Effector memory CD8-positive, alpha-beta T cell (primary cell): ENCODE measurements around the gene CXCL3.
A peak's percentile ranks its signal among the peaks of the same experiment; 100 is the strongest.

Experiments
- ATAC-seq: fragments of 150-1000 bp; cut with Tn5 transposase; replicated peaks from 2 replicates; pipeline ENCODE4 v1.10.0; 2021; ENCODE audit warnings: mild to moderate bottlenecking, moderate library complexity
- DNase-seq, 3 experiments: peaks; one replicate each; pipeline ENCODE4 v3.0.0; 2021
- H3K27ac Mint-ChIP-seq, 2 donors: one replicate each; pipeline ENCODE4 v1.8.0; 2022; ENCODE audit warnings: mild to moderate bottlenecking in 2 of 2, mixed read lengths in 2 of 2, moderate library complexity in 2 of 2
- H3K27me3 Mint-ChIP-seq, 2 donors: one replicate each; pipeline ENCODE4 v1.8.0; 2022; ENCODE audit warnings: mixed read lengths in 2 of 2
- H3K36me3 Mint-ChIP-seq: one replicate; pipeline ENCODE4 v1.8.0; 2022; ENCODE audit warnings: mild to moderate bottlenecking, moderate library complexity, mixed read lengths; ENCODE audit not compliant: insufficient read depth
- H3K4me1 Mint-ChIP-seq, 2 donors: one replicate each; pipeline ENCODE4 v1.8.0; 2022; ENCODE audit warnings: low read depth in 2 of 2, mixed read lengths in 2 of 2
- H3K4me3 Mint-ChIP-seq, 2 donors: one replicate each; pipeline ENCODE4 v1.8.0; 2022; ENCODE audit warnings: mild to moderate bottlenecking in 2 of 2, mixed read lengths in 2 of 2, moderate library complexity in 2 of 2
- H3K9me3 Mint-ChIP-seq, 2 donors: one replicate each; pipeline ENCODE4 v1.8.0; 2022; ENCODE audit warnings: mixed read lengths in 2 of 2

The CXCL3 gene

DNA sequence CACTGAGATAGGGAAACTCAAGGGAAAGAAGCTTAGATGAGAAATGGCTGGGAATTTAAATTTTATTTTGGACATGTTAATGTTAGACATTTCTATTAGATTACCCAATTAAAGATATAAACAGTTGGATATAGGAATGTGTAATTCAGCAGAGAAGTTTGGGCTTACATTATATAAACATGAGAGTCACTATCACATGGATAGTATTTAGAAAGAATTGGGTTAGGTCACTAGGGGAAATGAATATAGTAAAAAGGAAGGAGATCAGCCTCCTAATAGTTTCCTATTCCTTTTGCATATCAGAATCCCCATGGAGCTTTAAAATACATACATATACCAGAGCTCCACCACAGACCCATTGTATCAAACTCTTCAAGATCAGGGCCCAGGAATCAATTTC lies 20.4 kb downstream of the CXCL3 start:
- H3K4me1 Mint-ChIP-seq, result no peaks in the 10 kb centered on the region
- H3K27me3 Mint-ChIP-seq, result no peaks in the 10 kb centered on the region
- H3K4me3 Mint-ChIP-seq, result no peak overlapping the region
- H3K27ac Mint-ChIP-seq, result peak overlapping the region in 1 of 2 donors; percentile 33
- peaks cover 3 to 6% of the 10 kb centered on the region in 2 donors for H3K9me3 Mint-ChIP-seq
- DNase-seq (no peak), ATAC-seq (no peak)
- H3K36me3 Mint-ChIP-seq, result no peaks in the 10 kb centered on the region

- peak overlapping the region in 1 of 2 donors; percentile 12 for H3K27ac Mint-ChIP-seq
- H3K36me3 Mint-ChIP-seq, result no peaks in the 10 kb centered on the region
- H3K4me1 Mint-ChIP-seq, result no peaks in the 10 kb centered on the region
- H3K27me3 Mint-ChIP-seq, result no peaks in the 10 kb centered on the region
- H3K9me3 Mint-ChIP-seq, result peaks cover 3 to 6% of the 10 kb centered on the region in 2 donors
- ATAC-seq (peak; percentile 35), DNase-seq (no peak)
- H3K4me3 Mint-ChIP-seq, result no peak overlapping the region
Measured at GRCh38 chr4:74016068-74016467, 22.4 kb downstream of the CXCL3 start.

DNA sequence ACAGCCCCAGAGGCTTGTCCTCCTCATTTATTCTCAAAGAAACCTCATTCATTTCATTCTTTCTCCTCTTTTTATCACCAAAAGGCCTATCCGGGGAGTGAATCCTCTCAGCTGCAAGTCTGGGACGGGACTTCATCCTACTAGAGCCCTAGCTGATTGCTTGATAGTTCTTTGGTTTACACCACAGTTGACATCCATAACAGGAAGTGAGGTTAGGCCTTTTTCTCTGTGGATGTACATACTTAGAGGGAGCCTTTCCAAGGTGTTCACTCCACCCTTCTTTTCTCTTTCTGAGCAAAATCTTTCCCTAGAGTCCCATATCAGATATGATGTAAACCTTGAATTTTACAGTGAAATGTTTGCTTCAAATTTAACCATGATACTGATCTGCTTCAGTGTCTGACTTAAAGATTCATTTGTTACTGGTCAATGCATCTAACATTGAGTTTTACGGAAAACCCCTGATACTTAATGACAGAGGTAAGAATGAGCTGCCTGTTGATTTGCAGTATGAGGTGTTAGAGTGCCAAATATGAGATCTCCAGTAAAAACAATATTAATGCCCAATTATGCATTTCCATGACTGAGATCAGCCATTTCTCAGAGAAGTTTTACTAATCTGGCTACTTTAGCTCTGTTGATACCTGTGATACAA lies 23.2 kb downstream of the CXCL3 start:
- Mint-ChIP-seq H3K9me3 (peaks cover 3 to 6% of the 10 kb centered on the region in 2 donors), H3K27ac (no peak overlapping the region), H3K4me3 (no peak overlapping the region), H3K36me3 (no peaks in the 10 kb centered on the region), H3K27me3 (no peaks in the 10 kb centered on the region), H3K4me1 (no peaks in the 10 kb centered on the region)
- DNase-seq, result no peak
- no peak for ATAC-seq

- Mint-ChIP-seq H3K9me3 (peaks cover 3 to 6% of the 10 kb centered on the region in 2 donors), H3K36me3 (no peaks in the 10 kb centered on the region), H3K4me3 (no peak overlapping the region), H3K4me1 (no peaks in the 10 kb centered on the region), H3K27me3 (no peaks in the 10 kb centered on the region), H3K27ac (no peak overlapping the region)
- no peak for ATAC-seq
- no peak for DNase-seq
Measured at GRCh38 chr4:74014332-74014731, 24.2 kb downstream of the CXCL3 start.

DNA sequence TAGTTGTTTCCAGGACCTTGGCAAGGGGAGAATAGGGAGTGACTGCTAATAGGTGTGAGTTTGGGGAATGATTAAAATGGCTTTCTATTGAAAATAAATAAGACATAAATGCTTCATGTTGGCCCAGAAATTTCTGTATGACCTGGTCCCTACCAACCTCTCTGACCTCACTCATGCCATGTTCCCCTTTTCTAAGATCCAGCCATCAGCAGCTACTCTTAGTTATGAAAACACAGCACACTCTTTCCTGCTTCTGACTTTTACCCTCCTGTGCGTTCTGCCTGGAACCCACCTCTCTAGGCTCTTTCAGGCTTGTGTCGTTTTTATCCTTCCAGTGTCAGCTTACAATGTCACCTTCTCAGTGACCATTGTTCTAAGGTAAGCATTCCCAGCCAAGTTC lies 25.2 kb downstream of the CXCL3 start:
- Mint-ChIP-seq H3K27me3 (no peaks in the 10 kb centered on the region), H3K27ac (no peak overlapping the region), H3K9me3 (peaks cover 3 to 6% of the 10 kb centered on the region in 2 donors), H3K4me3 (no peak overlapping the region), H3K36me3 (no peaks in the 10 kb centered on the region), H3K4me1 (no peaks in the 10 kb centered on the region)
- DNase-seq (no peak), ATAC-seq (no peak)

GRCh38 chr4:74012130-74012529 lies 26.4 kb downstream of the CXCL3 start:
- Mint-ChIP-seq H3K27me3 (no peaks in the 10 kb centered on the region), H3K27ac (no peak overlapping the region), H3K4me3 (no peak overlapping the region), H3K4me1 (no peaks in the 10 kb centered on the region), H3K36me3 (no peaks in the 10 kb centered on the region), H3K9me3 (peaks cover 3 to 6% of the 10 kb centered on the region in 2 donors)
- ATAC-seq (no peak), DNase-seq (no peak)

DNA sequence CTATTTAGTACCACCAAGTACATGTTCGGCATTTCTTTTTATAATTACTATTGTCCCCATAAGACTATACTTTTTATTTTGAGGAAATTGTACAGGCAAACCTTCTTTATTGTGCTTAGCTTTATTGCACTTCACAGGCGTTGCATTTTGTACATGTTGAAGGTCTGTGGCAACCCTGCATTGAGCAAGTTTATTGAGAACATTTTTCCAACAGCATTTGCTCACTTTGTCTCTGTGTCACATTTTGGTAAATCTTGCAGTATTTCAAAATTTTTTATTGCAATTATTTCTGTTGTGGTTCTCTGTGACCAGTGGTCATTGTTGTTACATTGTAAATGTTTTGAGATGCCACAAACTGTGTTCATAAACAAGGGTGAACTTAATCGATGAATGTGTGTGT lies 29.2 kb downstream of the CXCL3 start:
- ATAC-seq, result no peak
- no peaks in the 10 kb centered on the region for H3K36me3 Mint-ChIP-seq
- H3K27me3 Mint-ChIP-seq, result no peaks in the 10 kb centered on the region
- H3K27ac Mint-ChIP-seq, result no peak overlapping the region
- DNase-seq, result no peak
- no peaks in the 10 kb centered on the region for H3K4me1 Mint-ChIP-seq
- H3K9me3 Mint-ChIP-seq, result no peaks in the 10 kb centered on the region
- no peak overlapping the region for H3K4me3 Mint-ChIP-seq

GRCh38 chr4:74006009-74006476 lies 32.4 kb downstream of the CXCL3 start:
- H3K36me3 Mint-ChIP-seq, result no peaks in the 10 kb centered on the region
- no peaks in the 10 kb centered on the region for H3K4me1 Mint-ChIP-seq
- DNase-seq (no peak), ATAC-seq (no peak)
- H3K27me3 Mint-ChIP-seq, result no peaks in the 10 kb centered on the region
- no peak overlapping the region for H3K4me3 Mint-ChIP-seq
- no peak overlapping the region for H3K27ac Mint-ChIP-seq
- no peaks in the 10 kb centered on the region for H3K9me3 Mint-ChIP-seq

DNA sequence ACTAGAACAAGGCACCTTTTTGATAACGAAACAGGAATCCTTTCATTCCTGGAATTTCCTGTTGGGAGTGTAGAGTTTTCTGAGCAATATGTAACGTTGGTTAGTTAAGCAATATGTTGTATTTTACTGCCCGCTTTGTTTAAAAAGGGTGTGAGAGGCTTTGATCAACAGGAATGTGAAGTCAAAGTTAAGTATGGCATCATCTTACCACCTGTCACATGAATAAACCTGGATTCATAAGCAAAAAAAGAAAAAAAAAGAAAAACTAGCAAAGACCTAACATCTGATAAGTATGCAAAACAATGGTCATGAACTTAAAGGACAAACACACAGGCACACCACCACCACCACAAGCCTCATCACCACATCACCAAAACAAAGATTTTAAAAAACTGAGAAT lies 33.0 kb downstream of the CXCL3 start:
- H3K9me3 Mint-ChIP-seq, result no peaks in the 10 kb centered on the region
- no peaks in the 10 kb centered on the region for H3K4me1 Mint-ChIP-seq
- H3K27ac Mint-ChIP-seq, result no peak overlapping the region
- H3K4me3 Mint-ChIP-seq, result no peak overlapping the region
- DNase-seq (no peak), ATAC-seq (no peak)
- H3K27me3 Mint-ChIP-seq, result no peaks in the 10 kb centered on the region
- H3K36me3 Mint-ChIP-seq, result no peaks in the 10 kb centered on the region

DNA sequence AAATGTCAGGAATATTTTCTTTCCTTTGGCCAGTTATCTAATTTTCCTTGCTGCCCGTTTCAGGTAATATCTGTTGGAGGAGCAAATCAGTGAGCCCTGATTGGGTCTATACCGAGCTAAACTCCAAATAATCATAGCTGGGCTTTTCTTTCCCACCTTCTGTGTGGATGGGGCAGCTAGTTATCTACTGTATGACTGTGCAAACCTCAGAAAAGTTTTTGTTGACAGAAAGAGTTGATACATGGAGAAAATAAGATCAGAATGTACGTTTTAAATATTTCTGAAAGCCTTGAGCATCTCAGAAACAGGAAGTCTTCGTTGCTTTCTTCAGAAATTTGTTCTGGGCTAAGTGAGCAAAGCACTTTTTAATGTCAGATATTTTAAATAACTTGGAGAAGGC lies 33.8 kb downstream of the CXCL3 start:
- no peaks in the 10 kb centered on the region for H3K27me3 Mint-ChIP-seq
- H3K4me3 Mint-ChIP-seq, result no peak overlapping the region
- H3K4me1 Mint-ChIP-seq, result no peaks in the 10 kb centered on the region
- no peaks in the 10 kb centered on the region for H3K36me3 Mint-ChIP-seq
- H3K9me3 Mint-ChIP-seq, result peaks cover 0 to 2% of the 10 kb centered on the region in 2 donors
- no peak overlapping the region for H3K27ac Mint-ChIP-seq
- ATAC-seq (no peak), DNase-seq (no peak)

DNA sequence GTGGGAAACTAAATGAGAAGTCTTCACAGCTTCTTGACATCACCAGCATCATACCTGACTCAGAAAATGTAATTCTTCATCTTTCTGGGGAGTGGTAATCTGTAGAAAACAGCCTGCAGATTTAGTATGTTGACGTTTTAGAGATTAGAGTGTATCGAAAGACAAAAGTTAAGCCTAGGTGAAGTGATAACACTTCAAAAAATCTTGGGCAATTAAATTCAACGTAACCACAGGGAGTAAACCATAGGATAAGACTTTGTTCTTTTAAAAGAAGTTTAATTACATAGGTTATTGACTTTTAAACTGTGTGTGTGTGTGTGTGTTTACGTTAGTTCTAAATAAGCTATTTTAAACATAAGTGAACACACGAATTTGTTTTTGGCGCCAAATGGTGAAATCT lies 38.2 kb downstream of the CXCL3 start:
- H3K27me3 Mint-ChIP-seq, result peaks cover 0 to 11% of the 10 kb centered on the region in 2 donors
- no peaks in the 10 kb centered on the region for H3K4me1 Mint-ChIP-seq
- H3K27ac Mint-ChIP-seq, result no peak overlapping the region
- no peaks in the 10 kb centered on the region for H3K36me3 Mint-ChIP-seq
- ATAC-seq, result no peak
- DNase-seq, result no peak
- H3K9me3 Mint-ChIP-seq, result peaks cover 0 to 2% of the 10 kb centered on the region in 2 donors
- H3K4me3 Mint-ChIP-seq, result no peak overlapping the region

GRCh38 chr4:73998040-73999011 lies 40.2 kb downstream of the CXCL3 start, which contains the start of gene CXCL5:
Gene CXCL5 (minus strand): TSS chr4:73998677. CDS start chr4:73998581, 96 bp downstream.
- DNase-seq, result no peak
- H3K4me3 Mint-ChIP-seq, result no peak within 1 kb of the TSS
- peaks cover 0 to 2% of the 10 kb centered on the region in 2 donors for H3K9me3 Mint-ChIP-seq

DNA sequence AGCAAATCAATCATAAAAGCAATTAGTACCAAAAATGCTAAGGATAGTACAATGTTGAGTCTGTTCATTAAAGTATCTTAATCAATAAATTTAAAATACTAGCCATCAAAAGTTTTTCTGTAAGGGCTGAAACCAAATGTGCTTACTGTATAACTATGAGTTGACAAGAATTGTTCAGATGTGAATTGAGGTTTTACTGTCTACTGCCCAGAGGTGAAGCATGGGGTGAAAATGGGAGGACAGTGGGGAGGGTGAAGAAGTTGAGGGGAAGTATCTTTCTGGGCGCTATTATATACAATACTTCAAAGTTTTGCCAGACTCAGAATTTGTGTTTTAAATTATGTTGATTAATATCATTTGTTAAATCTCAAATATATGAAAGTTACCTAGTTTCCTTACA lies 46.4 kb downstream of the CXCL3 start:
- ATAC-seq, result no peak
- Mint-ChIP-seq H3K27me3 (no peaks in the 10 kb centered on the region), H3K27ac (no peak overlapping the region), H3K36me3 (peaks cover 4% of the 10 kb centered on the region), H3K9me3 (no peaks in the 10 kb centered on the region), H3K4me1 (no peaks in the 10 kb centered on the region), H3K4me3 (no peak overlapping the region)
- no peak for DNase-seq

More at GRCh38 chr4:73998040-73999011, 40.2 kb downstream of the CXCL3 start, which contains the start of gene CXCL5:
- no peaks in the 10 kb centered on the region for H3K36me3 Mint-ChIP-seq
- H3K4me1 Mint-ChIP-seq, result no peaks in the 10 kb centered on the region
- H3K27me3 Mint-ChIP-seq, result peaks cover 0 to 11% of the 10 kb centered on the region in 2 donors
- ATAC-seq, result no peak
- no peak within 1 kb of the TSS for H3K27ac Mint-ChIP-seq

DNA sequence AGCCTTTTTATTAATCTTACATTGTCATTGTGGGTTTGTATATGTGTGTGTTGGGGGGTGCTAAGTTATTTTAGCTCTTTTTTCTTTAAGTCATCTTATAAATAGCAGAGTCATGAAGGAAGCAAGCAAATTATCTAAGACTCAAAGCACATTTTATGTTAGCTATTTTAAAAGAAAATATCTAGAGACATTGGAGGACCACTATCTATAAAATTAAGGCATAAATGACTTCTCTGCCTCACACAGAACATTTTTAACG lies 46.8 kb downstream of the CXCL3 start:
- no peak overlapping the region for H3K4me3 Mint-ChIP-seq
- H3K27ac Mint-ChIP-seq, result no peak overlapping the region
- no peaks in the 10 kb centered on the region for H3K4me1 Mint-ChIP-seq
- H3K9me3 Mint-ChIP-seq, result no peaks in the 10 kb centered on the region
- no peak for ATAC-seq
- H3K27me3 Mint-ChIP-seq, result no peaks in the 10 kb centered on the region
- peaks cover 4% of the 10 kb centered on the region for H3K36me3 Mint-ChIP-seq
- DNase-seq, result no peak
